ENCODE measurements around the gene STPG2. TPM values are rescaled to one million over a fixed set of nuclear protein-coding genes. Genes with fewer than 3 reads are reported as not detected.

STPG2 gene
- total RNA-seq, 1 donor from 2014 or later = not detected

GRCh38 chr4:97828646-97829045 lies 314.6 kb downstream of the STPG2 start:
- no peak for DNase-seq (ENCODE audit: low read depth in 2 of 2)

DNA sequence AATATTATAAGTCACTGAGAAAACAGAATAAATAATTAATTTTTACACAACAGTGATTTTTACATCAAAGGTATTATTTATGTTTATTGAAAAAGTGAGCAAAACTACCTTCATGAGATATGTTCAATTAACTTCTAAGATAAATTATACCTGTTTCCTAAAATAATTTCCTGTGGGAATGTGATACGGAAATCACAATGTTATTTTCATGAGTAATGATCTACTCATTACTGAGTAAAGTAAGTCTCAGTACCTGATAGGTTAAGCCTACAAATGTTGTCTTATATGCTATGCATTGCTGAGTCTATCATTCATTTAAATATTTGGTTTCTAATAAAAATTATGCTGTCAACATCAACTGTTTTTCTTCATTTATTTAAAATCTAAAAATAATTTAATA lies 324.0 kb downstream of the STPG2 start:
- no peak for DNase-seq (ENCODE audit: low read depth in 2 of 2)

DNA sequence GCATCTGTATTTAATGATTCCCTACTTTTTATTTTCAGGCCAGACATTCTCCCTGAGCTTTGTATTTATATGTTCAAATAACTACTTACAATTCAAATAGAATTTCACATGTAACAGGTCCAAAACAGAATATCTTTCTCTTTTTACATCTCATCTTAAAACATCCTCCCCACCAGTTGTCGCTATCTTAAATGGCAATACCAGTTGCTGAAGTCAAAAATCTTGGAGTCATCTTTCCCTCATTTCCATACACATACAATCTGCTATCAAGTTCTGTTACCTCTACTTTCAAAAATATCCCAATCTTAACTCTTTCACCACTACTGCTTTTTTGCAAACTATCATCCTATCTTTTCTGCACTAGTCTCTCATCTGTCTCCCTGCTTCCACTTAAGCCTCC lies 330.5 kb downstream of the STPG2 start:
- DNase-seq (ENCODE audit: low read depth in 2 of 2) = no peak

GRCh38 chr4:97786306-97786920 lies 356.9 kb downstream of the STPG2 start:
- no peak for DNase-seq (ENCODE audit: low read depth in 2 of 2)

GRCh38 chr4:97778174-97778573 lies 365.1 kb downstream of the STPG2 start:
- DNase-seq (ENCODE audit: low read depth in 2 of 2) = no peak

- no peak for DNase-seq (ENCODE audit: low read depth in 2 of 2)
These were observed 368.8 kb downstream of the STPG2 start for GRCh38 chr4:97774347-97774989.

DNA sequence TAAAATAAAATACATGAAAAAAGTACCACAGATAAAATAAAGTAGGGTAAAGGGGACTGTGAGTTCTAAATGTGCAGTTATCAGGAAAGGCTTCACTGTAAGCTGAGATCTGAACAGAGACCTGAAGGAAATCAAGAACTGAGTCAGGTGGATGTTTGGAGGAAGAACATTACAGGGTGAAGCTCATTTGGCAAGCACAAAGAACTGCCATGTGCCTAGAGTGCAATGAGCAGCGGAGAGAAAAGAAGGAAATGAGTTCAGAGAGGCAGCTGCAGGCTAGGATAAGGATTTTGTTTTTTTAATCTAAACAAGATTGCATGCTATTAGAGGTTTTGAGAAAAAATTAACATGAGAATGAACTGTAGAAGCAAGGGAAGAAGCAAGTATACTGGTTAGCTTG lies 373.1 kb downstream of the STPG2 start:
- DNase-seq (ENCODE audit: low read depth in 2 of 2) = no peak

DNA sequence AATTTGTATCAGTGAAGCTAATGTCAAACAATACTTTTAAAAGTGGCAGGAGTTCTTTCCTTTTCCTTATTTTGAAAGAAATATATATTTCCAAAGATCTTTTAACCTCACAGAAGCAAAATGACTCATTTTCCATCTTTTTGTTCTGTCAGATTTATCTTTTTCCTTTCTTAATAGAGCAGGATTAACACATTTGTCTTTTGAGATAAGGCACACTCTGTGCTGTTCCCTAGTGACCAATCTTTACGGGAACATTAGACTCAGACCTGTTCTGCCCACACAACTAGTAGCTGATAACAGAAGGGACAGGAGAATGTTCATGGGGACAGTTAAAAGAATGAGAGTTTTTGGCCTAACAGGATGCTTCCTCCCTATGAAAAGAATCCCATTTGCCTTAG lies 381.2 kb downstream of the STPG2 start:
- no peak for DNase-seq (ENCODE audit: low read depth in 2 of 2)

- no peak for DNase-seq (ENCODE audit: low read depth in 2 of 2)
These were observed 381.7 kb downstream of the STPG2 start for GRCh38 chr4:97761445-97762114.

- DNase-seq (ENCODE audit: low read depth in 2 of 2) = no peak
These were observed 383.5 kb downstream of the STPG2 start for GRCh38 chr4:97759785-97760184.

GRCh38 chr4:97752599-97752998 lies 390.7 kb downstream of the STPG2 start:
- no peak for DNase-seq (ENCODE audit: low read depth in 2 of 2)

GRCh38 chr4:97747945-97748344 lies 395.3 kb downstream of the STPG2 start:
- no peak for DNase-seq (ENCODE audit: low read depth in 2 of 2)

GRCh38 chr4:97720869-97721432 lies 422.3 kb downstream of the STPG2 start:
- no peak for DNase-seq (ENCODE audit: low read depth in 2 of 2)

DNA sequence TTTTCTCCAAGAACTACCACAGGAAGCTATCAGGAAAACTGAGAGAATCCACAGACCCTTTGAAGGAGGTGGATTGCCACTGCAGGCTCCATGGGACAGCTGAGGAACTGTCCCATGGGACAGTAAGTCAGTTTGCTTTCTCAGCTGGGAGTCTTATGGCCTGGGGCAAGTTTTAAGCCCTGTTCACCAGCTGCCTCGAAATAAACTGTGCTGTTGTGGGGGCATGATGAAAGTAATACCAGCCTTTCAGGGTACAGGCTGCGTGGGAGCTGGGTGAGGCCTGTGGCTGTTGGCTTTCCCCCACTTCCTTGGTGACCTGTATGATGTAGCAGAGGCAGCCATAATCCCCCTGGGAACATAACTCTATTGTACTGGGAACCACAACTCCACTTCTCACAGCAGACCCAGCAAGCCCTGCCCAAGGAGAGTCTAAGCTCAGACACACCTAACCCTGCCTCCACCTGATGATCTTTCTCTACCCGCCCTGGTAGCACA lies 452.1 kb downstream of the STPG2 start:
- no peak for DNase-seq (ENCODE audit: low read depth in 2 of 2)

DNA sequence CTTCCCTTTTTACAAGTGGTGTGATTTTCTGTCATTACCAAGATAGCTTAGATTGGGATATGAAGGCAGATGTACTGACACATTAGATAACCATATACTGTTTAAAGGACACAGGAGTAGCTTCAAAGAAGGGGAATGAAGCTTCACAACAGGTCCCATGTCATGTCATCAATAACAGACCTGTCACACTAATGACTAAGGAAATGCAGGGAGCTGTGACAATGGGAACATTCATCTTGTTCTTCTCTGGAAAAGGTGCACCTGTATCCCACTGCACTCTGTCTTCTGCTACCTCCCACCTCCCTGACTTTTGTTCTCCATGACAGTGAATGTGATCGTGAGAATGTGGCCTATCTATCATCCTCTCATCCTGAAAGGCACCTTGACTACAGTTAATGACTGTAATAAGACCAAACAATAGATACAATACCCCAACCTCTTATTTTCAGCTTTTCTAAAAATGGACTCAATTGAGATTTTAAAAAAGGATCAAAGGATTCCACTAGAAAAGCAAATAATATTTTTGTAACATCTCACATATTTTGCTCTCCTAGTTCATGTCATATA lies 472.5 kb downstream of the STPG2 start:
- DNase-seq (ENCODE audit: low read depth in 2 of 2) = no peak

DNA sequence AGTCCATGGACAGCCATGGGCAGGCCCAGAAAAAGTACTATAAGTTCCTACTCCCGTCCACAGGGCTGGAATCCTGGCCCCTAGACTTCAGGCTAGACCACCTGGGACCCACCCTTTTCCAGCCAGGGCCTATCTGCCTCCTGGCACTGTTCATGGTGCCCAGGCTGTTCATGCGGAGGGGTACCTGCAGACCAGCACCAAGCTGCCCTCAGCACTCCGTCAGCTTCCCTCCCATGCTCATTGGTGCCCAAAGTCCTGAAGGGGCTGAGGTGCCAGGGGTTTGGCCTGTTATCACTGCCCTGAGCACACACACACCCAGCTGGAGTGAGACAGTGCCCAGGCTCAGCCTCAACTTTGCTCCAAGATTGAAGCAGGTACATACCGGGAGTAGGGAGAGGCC lies 477.7 kb downstream of the STPG2 start:
- DNase-seq (ENCODE audit: low read depth in 2 of 2) = no peak

DNA sequence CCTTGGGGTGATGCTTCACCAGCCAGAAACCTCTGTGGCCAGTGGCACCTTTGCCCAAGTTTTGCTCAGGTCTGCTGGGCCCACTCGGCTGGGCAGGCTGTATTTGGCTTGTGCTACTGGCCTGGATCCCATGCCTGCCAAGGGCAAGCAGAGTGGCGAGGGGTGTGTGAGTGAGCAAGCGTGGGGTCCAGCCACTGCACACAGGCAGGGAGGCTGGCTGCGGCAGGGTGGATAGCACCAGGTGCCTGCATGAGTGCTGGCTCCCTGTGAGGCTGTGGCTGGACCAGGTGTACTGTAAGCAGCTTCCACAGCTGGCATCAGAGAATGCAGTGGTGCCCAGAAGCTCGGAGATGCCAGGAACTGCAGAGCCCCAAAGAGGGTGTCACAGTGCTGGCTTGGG lies 478.5 kb downstream of the STPG2 start:
- DNase-seq (ENCODE audit: low read depth in 2 of 2) = no peak

GRCh38 chr4:97662133-97662532 lies 481.1 kb downstream of the STPG2 start:
- DNase-seq (ENCODE audit: low read depth in 2 of 2) = no peak

- DNase-seq (ENCODE audit: low read depth in 2 of 2) = no peak
These were observed 487.1 kb downstream of the STPG2 start for GRCh38 chr4:97656044-97656720.

- DNase-seq (ENCODE audit: low read depth in 2 of 2) = no peak
These were observed 489.6 kb downstream of the STPG2 start for GRCh38 chr4:97653701-97654100.

DNA sequence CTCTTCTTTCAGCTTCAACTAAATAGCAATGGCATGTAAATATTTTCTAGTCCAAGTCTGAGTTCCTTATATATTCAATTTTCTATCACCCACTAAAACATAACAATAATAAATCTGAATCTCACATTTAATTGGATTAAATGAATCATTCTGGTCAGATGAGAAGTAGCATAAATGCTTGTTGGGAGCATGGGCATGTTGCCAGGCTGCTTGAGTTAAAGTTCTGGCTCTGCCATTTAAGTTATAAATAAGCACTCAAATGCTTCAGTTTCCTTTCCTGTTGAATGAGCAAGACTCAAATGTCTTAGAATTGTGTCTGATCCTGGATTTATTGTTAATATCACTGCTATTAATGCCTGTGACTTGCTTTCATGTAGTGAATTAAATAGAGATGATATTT lies 496.3 kb downstream of the STPG2 start:
- DNase-seq (ENCODE audit: low read depth in 2 of 2) = no peak
